ENCODE measurements around the gene SFXN3. TPM values are rescaled to one million over a fixed set of nuclear protein-coding genes. Genes with fewer than 3 reads are reported as not detected.

The SFXN3 gene
- total RNA-seq, 1 donor: 28.4 TPM

DNA sequence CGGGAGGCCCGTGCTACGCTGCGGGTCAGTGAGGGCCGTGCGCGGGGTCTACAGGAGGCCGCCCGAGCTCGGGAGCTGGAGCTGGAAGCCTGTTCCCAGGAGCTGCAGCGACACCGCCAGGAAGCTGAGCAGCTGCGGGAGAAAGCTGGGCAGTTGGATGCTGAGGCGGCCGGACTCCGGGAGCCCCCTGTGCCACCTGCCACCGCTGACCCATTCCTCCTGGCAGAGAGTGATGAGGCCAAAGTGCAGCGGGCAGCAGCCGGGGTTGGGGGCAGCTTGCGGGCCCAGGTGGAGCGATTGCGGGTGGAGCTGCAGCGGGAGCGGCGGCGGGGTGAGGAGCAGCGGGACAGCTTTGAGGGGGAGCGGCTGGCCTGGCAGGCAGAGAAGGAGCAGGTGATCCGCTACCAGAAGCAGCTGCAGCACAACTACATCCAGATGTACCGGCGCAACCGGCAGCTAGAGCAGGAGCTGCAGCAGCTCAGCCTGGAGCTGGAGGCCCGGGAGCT is 24.4 kb upstream of the SFXN3 start:
- Histone ChIP-seq H3K9me3 (ENCODE audit: low read depth, low read length) (no peaks in the 10 kb centered on the region), H3K4me3 (ENCODE audit: low read length) (no peak overlapping the region), H3K4me1 (ENCODE audit: insufficient read depth, low read length) (no peaks in the 10 kb centered on the region), H3K27me3 (ENCODE audit: insufficient read depth, low read length) (no peaks in the 10 kb centered on the region)

DNA sequence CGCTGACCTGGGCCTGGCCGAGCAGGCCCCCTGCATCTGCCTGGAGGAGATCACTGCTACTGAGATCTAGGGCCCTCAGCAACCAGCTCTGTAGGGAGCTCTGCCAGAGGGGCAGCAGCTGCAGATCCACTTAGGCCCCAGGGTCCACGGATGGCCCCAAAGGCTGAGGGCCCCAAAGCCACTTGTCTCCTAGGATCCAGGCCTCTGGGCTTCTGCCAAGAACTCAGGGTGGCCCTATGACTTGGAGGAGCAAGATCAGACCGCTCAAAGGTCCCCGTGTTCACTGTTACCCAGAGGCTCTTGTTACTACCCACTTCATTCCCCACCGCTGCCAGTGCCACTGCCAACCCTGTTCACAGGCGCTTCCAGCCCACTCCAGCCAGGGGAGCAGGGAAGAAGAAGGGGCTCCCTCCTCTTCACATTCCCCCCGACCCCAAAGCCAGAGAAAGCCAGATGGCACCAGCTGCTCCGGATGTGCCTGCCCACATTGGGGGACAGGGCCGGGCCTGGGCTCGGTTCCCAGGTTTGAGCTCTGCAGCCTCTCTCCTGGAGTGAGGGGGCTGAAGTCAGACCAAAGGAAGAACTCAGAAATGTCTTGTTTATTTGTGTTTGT is 23.8 kb upstream of the SFXN3 start:
- Histone ChIP-seq H3K9me3 (ENCODE audit: low read depth, low read length) (no peaks in the 10 kb centered on the region), H3K4me1 (ENCODE audit: insufficient read depth, low read length) (no peaks in the 10 kb centered on the region), H3K4me3 (ENCODE audit: low read length) (no peak overlapping the region), H3K27me3 (ENCODE audit: insufficient read depth, low read length) (no peaks in the 10 kb centered on the region)

DNA sequence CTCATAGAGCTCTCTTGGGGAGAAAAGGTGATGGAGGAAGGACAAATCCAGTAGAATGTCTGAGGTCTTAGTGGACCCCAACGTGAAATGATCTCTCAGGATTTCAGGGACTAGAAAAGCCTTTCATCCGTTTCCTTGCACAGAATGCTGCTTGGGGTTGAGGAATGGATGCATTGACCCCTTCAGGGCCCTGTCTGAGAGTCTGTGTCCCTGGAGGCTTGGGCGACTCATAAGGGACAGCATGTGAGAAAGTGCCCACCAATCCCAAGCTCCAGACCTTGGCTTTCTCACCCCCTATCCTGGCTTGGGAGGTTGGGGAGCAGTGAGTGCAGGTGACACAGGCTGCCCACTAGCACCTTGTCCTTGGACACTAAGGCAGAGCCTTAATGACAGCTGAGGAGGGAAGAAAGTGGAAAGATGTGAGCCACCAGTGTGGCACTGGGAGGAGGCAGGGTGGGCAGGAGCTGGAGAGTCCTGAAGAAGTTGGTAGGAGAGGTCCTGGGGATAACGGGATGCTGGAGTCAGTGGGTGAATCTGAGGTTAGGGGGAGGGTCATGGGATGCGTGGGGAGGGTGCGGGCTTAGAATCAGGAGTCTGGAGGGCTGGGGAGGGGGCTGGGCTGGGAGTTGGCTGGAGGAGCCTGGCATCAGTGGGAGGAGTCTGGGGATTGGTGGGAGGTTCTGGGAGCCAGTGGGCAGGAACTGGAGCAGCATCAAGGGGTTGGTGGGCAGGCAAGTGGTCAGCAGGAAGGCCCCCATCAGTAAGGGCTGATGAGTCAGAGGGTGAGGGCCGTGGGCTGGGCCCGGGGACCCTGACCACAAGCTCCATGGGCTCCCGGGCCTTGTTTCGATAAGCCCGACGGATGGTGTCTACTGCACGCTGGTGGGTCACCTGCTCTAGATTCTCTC is 22.9 kb upstream of the SFXN3 start:
- peaks cover 1% of the 10 kb centered on the region for H3K4me1 ChIP-seq (ENCODE audit: insufficient read depth, low read length)
- H3K9me3 ChIP-seq (ENCODE audit: low read depth, low read length): no peaks in the 10 kb centered on the region
- no peaks in the 10 kb centered on the region for H3K27me3 ChIP-seq (ENCODE audit: insufficient read depth, low read length)
- H3K4me3 ChIP-seq (ENCODE audit: low read length): no peak overlapping the region

DNA sequence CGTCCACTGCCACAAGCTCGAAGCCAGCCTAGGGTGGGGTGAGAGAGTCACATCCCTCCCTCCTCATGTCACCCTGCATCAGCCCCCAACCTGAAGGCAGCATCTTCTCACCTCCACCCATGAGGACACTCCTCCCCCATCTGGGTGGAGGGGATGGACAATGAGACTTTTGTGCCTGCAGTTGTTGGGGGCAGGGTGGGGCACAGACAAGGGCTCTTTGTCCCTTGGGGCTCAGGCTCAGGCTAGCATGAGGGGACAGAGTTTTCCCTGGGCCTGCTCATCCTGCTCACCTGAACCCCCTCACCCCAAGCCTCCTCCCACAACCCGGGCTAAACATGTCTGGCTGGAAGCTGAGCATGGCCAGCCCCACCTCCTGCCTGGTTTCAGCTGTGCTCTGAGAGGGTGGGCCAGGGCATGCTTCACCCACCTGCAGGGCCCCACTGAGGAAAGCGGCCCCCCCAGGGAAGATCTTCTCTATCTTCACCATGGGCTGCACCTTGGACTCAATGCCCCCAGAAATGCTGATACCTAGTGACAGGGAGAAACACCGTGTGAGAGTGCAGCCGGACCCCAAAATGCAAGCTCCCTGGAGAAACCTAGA is 22.1 kb upstream of the SFXN3 start:
- H3K4me3 ChIP-seq (ENCODE audit: low read length): no peak overlapping the region
- peaks cover 4% of the 10 kb centered on the region for H3K4me1 ChIP-seq (ENCODE audit: insufficient read depth, low read length)
- H3K9me3 ChIP-seq (ENCODE audit: low read depth, low read length): no peaks in the 10 kb centered on the region

DNA sequence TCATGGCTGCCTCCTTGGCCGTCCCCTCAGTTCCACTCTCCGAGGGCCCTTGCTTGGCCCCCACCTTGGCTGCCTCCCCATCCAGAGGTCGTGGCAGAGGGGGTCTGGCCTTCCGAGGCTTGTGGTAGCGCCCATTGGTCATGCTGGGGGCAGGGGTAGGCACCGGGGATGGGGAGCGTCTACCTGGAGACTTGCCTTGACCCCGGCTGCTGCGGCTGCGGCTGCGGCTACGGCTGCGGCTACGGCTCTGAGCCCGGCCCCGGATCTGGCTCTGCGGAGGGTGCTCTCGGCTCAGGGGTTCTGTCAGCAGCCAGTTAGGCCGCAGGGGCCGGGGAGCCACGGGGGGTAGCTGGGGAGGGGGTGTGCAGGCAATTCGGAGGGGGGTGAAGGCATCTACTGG is 20.7 kb upstream of the SFXN3 start:
- H3K4me3 ChIP-seq (ENCODE audit: low read length): no peak overlapping the region
- peaks cover 4% of the 10 kb centered on the region for H3K4me1 ChIP-seq (ENCODE audit: insufficient read depth, low read length)
- no peaks in the 10 kb centered on the region for H3K27me3 ChIP-seq (ENCODE audit: insufficient read depth, low read length)
- no peaks in the 10 kb centered on the region for H3K9me3 ChIP-seq (ENCODE audit: low read depth, low read length)

More for the DNA sequence above, 22.1 kb upstream of the SFXN3 start:
- H3K27me3 ChIP-seq (ENCODE audit: insufficient read depth, low read length): no peaks in the 10 kb centered on the region

DNA sequence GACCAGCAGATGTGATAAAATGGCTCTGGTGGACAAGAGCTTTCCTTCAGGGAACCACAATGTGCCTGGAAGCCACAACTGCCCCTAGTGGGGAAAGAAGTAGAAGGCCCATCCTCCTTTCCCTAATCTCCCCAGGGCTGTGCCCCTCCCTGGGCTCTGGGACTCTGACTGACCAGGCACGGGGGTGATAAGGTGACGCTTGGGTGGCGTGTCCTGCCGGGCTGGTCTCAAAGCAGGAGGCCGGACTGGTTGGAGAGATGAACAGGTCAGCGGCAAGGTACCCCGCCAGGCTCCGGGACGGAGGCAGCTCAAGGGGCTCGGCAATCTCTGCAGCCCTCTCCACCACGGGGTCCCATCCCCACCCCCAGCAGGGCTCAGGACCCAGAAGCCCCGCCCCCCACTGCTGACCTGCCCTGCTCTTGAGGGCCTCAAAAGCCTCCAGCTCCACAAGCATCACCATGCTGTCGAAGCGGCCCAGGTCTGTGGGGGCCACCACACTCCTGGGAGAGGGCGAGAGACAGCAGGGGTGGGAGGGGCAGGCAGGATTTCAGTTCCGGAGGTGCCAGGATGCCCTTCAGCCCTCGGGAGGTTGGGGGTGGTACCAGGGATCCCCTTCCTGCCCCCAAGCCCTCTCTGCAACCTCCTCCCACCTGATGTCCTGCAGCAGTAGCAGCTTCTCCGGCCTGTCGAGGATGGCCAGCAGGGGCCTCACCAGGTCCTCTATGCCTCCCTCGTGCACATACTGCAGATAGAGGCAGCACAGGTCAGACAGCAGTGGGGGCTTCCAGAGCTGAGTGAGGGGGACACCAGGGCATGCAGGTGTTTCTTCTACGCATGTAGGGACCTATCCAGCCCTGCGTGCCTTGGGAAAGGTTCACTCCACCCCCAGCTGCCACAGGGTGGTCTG is 19.3 kb upstream of the SFXN3 start:
- Histone ChIP-seq H3K4me3 (ENCODE audit: low read length) (no peak overlapping the region), H3K27me3 (ENCODE audit: insufficient read depth, low read length) (peaks cover 2% of the 10 kb centered on the region), H3K4me1 (ENCODE audit: insufficient read depth, low read length) (peaks cover 4% of the 10 kb centered on the region), H3K9me3 (ENCODE audit: low read depth, low read length) (no peaks in the 10 kb centered on the region)

DNA sequence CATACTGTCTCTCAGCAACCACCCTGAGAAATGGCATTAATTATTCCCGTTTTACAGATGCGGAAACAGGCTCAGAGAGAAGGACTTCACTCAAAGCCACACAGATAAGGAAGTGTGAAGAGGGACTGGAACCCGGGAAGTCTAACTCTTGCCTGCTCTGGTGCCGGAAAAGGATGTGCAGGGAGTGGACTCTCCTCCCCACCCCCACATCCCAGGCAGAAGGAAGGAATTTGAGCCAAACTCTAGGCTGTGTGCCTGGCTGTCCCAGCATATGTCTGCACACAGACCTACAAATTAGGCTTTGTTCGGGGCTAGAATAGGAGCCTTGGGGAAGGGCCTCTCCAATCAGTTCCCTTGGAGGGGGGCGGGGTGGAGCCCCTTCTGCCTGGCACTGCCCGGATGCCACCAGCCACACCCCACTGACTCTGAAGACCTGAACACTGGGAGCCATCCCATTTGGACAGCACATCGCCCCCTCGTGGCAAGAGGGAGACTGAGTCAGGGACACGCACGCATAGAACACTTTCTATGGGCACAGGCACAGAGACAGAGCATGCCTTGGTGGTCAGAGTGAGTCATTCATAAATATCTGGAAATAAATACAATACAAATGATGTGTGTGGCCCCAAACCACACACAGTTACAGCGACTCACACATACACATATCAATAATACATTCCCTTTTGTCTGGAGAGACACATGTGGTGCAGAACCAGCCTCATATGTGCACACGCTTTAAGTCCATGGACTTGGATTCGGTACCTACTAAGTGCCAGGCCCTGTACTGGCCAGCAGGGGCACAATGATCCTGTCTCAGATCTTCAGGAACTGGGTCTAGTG is 18.3 kb upstream of the SFXN3 start:
- H3K4me1 ChIP-seq (ENCODE audit: insufficient read depth, low read length): peaks cover 4% of the 10 kb centered on the region
- no peaks in the 10 kb centered on the region for H3K9me3 ChIP-seq (ENCODE audit: low read depth, low read length)
- H3K4me3 ChIP-seq (ENCODE audit: low read length): no peak overlapping the region
- H3K27me3 ChIP-seq (ENCODE audit: insufficient read depth, low read length): peaks cover 6% of the 10 kb centered on the region

DNA sequence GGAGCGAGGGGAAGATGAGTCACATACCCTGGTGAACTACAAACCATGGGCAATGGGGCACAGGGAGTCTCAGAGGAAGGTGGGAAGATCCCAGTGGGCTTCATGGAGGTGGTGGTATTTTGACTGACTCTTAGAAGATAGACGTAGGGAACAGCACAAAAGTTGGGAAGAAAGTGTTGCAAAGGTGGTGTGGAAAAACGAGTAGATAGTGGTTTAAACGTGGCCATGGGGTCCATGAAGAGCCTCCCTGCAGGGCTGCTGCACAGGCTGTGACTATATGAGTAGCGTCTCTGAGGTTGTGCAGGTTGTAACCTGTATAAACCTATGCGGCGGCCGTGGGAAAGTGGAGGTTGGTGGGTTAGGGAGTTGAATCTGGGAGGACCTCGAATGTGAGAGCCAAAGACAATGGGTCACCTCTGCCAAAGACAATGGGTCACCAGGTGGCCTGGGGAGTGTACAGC is 17.6 kb upstream of the SFXN3 start:
- H3K4me3 ChIP-seq (ENCODE audit: low read length): no peak overlapping the region
- peaks cover 11% of the 10 kb centered on the region for H3K27me3 ChIP-seq (ENCODE audit: insufficient read depth, low read length)
- no peaks in the 10 kb centered on the region for H3K9me3 ChIP-seq (ENCODE audit: low read depth, low read length)
- H3K4me1 ChIP-seq (ENCODE audit: insufficient read depth, low read length): peaks cover 10% of the 10 kb centered on the region

DNA sequence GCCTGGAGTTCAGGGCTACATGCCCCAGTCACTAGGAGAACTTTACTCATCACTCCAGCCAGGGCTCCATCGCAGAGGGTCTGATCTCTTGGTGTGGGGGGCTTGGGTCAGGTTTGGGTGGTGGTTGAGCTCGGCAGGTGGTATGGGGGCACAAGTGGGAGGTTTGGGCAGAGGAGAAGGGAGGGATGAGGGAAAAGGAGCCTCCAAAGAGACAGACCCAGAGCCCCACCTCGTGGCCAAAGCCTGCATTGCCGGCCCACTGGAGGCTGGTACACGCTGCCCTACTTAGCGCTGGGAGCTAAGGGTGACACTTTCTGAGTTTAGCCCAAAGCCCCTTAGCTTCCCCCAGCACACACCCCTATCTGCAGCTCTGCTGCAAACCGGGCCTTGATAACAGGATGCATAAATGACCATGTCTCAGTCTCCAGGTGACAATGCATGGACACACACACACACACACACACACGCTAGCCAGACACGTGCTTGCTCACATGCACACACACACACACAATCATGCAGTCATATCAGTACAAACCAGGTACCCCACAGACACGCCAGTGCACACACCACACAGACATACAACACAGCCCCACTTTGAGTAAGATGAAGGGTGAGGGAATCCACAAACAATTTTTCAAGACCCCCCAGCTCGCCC is 16.7 kb upstream of the SFXN3 start:
- Histone ChIP-seq H3K4me1 (ENCODE audit: insufficient read depth, low read length) (peaks cover 19% of the 10 kb centered on the region), H3K9me3 (ENCODE audit: low read depth, low read length) (no peaks in the 10 kb centered on the region), H3K4me3 (ENCODE audit: low read length) (no peak overlapping the region), H3K27me3 (ENCODE audit: insufficient read depth, low read length) (peaks cover 17% of the 10 kb centered on the region)

DNA sequence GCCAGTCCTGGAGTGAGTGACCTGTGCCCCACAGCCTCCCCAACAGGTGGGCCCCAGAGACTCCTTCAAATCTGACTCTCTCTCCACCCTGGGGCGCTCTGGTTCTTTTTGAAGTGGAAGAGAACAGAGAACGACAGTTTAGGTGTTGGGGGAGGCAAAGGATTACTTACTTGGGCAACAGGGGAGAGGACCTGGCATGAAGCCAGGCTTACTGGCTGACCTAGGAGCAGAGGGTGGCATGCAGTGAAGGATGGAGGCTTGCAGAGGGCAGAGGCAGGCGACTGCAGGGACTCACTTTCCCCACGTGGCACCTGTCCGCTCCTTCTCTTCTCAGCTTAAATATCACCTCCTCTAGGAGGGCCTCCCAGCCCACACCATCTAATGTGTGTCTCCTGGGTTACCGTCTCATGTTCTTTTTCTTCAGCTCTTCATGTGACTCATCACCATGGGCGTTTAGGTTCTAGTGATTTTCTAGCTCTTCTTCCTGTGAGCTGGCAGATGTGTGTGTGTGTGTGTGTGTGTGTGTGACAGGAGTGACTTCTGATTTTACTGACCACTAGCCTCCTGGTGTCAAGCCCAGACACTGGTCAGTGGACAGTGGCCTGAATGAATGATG is 16.0 kb upstream of the SFXN3 start:
- peaks cover 20% of the 10 kb centered on the region for H3K4me1 ChIP-seq (ENCODE audit: insufficient read depth, low read length)
- H3K27me3 ChIP-seq (ENCODE audit: insufficient read depth, low read length): peaks cover 17% of the 10 kb centered on the region
- no peaks in the 10 kb centered on the region for H3K9me3 ChIP-seq (ENCODE audit: low read depth, low read length)
- H3K4me3 ChIP-seq (ENCODE audit: low read length): no peak overlapping the region

DNA sequence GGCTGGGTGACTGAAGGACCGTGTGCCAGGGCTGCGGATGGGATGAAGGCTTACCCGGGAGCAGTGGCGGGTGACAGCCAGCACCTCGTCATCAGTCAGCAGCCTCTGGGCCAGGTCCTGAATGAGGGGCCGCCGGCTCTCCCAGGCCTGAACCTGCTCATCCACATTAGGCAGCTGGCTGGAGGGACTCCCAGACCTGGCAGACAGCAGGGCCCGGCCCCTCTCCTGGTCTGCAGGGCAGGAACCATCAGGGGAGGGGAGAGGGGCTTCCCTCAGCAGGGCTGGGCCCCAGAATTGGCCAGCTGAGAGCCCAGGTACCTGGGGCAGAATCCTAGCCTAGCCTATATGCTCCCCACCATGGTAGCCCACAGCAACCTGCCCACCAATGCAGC is 15.5 kb upstream of the SFXN3 start:
- no peak overlapping the region for H3K4me3 ChIP-seq (ENCODE audit: low read length)
- peaks cover 20% of the 10 kb centered on the region for H3K4me1 ChIP-seq (ENCODE audit: insufficient read depth, low read length)
- peaks cover 17% of the 10 kb centered on the region for H3K27me3 ChIP-seq (ENCODE audit: insufficient read depth, low read length)
- H3K9me3 ChIP-seq (ENCODE audit: low read depth, low read length): no peaks in the 10 kb centered on the region

DNA sequence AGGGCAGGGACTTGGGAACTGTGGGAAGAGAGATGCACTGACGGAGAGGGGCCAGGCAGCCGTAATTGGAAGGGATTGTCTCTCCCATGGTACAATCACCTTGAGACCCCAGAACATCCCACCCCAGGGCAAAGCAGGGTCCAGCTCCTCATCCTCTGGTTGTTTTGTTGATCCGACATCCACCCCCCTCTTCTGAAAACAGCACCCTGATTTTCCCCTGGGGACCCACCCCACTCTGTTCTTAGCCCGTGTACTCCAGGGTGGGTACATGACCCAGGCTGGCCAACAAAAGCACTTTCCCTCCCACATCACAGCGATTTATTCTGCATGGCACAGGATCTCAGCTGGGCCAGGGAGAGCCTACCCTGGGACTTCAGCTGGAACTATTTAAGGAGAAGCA is 14.2 kb upstream of the SFXN3 start:
- H3K4me1 ChIP-seq (ENCODE audit: insufficient read depth, low read length): peaks cover 20% of the 10 kb centered on the region
- H3K9me3 ChIP-seq (ENCODE audit: low read depth, low read length): no peaks in the 10 kb centered on the region
- peaks cover 17% of the 10 kb centered on the region for H3K27me3 ChIP-seq (ENCODE audit: insufficient read depth, low read length)
- no peak overlapping the region for H3K4me3 ChIP-seq (ENCODE audit: low read length)

DNA sequence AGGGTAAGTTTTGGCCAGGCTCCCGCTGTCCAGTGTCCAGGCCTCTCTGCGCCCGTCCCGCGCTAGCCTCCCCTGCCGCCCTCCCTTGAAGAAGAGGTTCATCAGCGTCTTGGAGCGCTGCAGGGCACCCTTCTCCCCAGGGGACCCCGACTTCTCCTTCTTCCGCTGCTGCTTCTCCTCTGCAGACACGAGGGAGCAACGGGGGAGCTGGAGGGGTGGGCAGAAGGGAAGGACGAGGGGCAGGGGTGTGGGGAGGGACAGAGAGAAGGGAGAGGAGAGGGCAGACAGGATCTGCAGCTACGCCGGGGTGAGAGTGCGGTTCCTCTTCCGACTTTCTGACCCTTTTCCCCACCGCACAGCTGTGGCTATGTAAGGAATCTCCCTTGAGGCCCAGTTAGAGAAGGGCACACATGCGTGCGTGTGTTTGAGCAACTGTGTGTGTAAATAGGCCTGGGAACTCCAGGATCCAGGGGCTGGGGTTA is 12.9 kb upstream of the SFXN3 start:
- H3K27me3 ChIP-seq (ENCODE audit: insufficient read depth, low read length): peaks cover 17% of the 10 kb centered on the region
- no peak overlapping the region for H3K4me3 ChIP-seq (ENCODE audit: low read length)
- H3K9me3 ChIP-seq (ENCODE audit: low read depth, low read length): no peaks in the 10 kb centered on the region
- peaks cover 19% of the 10 kb centered on the region for H3K4me1 ChIP-seq (ENCODE audit: insufficient read depth, low read length)

All from mononuclear cell (primary cell).